DND-41 (cell line): ENCODE measurements around the gene PPIF.

Source experiments
- ATAC-seq: fragments of 200-7000 bp; cut with Tn5 transposase; 3 replicates; pipeline ENCODE4 v1.9.1; 2021; ENCODE audit warnings: low read depth; ENCODE audit not compliant: insufficient read depth
- DNase-seq: peaks from one replicate; pipeline ENCODE4 v3.0.0-alpha.2; 2020
- H2AFZ ChIP-seq: 2 replicates; pipeline ENCODE4 v1.6.0; 2012; ENCODE audit warnings: low read depth, low read length
- H3K27ac ChIP-seq: 2 replicates; pipeline ENCODE4 v1.5.1; 2012; ENCODE audit warnings: low read length, inconsistent platforms
- H3K27me3 ChIP-seq: fragments of 200-600 bp; sonication (generic); 2 replicates; pipeline ENCODE4 v1.6.0; 2012; ENCODE audit warnings: low read length, mild to moderate bottlenecking, inconsistent platforms; ENCODE audit not compliant: insufficient read depth, poor library complexity
- H3K36me3 ChIP-seq: 2 replicates; pipeline ENCODE4 v1.5.1; 2012; ENCODE audit warnings: low read length, inconsistent platforms; ENCODE audit not compliant: insufficient read depth
- H3K4me1 ChIP-seq: 2 replicates; pipeline ENCODE4 v1.5.1; 2012; ENCODE audit warnings: mild to moderate bottlenecking, low read length; ENCODE audit not compliant: insufficient read depth
- H3K4me2 ChIP-seq: 2 replicates; pipeline ENCODE4 v1.6.0; 2012; ENCODE audit warnings: mild to moderate bottlenecking, moderate library complexity, low read length, inconsistent platforms; ENCODE audit not compliant: insufficient read depth
- H3K4me3 ChIP-seq, 2 experiments: fragments of 200-600 bp in 1 of 2; shearing (Covaris generic) in 1 of 2; 2 replicates each; pipeline ENCODE4 v1.5.1; 2012 to 2016; ENCODE audit warnings: inconsistent platforms in 2 of 2, low read length in 2 of 2, mild to moderate bottlenecking in 2 of 2, low read depth in 1 of 2, moderate library complexity in 1 of 2
- H3K79me2 ChIP-seq: 2 replicates; pipeline ENCODE4 v1.6.0; 2012; ENCODE audit warnings: low read length, inconsistent platforms; ENCODE audit not compliant: insufficient read depth
- H3K9ac ChIP-seq: 2 replicates; pipeline ENCODE4 v1.6.0; 2012; ENCODE audit warnings: low read depth, mild to moderate bottlenecking, inconsistent platforms, low read length, moderate library complexity
- H3K9me3 ChIP-seq: 2 replicates; pipeline ENCODE4 v1.5.1; 2012; ENCODE audit warnings: low read length, moderate library complexity, mild to moderate bottlenecking, inconsistent platforms; ENCODE audit not compliant: insufficient read depth, severe bottlenecking
- H4K20me1 ChIP-seq: 2 replicates; pipeline ENCODE4 v1.6.0; 2012; ENCODE audit warnings: low read length; ENCODE audit not compliant: insufficient read depth
- CTCF ChIP-seq: IDR thresholded peaks from 2 replicates; pipeline ENCODE4 v1.5.1; 2012; ENCODE audit warnings: borderline replicate concordance, low read length, moderate library complexity, mild to moderate bottlenecking; ENCODE audit not compliant: poor library complexity, severe bottlenecking; ENCODE audit errors: extremely low read depth
- EZH2 ChIP-seq: IDR thresholded peaks from 3 replicates; pipeline ENCODE4 v1.6.1; 2012; ENCODE audit warnings: borderline replicate concordance, low read depth, mild to moderate bottlenecking, moderate library complexity, low read length, inconsistent platforms; ENCODE audit not compliant: severe bottlenecking

PPIF gene

DNA sequence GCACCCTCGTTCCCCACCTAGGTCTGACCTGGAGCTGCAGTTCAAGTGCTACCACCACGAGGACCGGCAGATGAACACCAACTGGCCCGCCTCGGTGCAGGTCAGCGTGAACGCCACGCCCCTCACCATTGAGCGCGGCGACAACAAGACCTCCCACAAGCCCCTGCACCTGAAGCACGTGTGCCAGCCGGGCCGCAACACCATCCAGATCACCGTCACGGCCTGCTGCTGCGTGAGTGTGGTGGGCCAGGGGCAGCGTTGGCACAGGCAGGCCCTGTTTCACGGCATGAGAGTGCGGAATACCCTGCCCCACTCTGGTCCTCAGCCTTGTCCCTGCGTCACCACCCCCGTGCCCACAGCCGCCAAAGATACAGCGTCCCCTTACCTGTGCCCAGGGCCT, 46.6 kb upstream of the PPIF start:
- H3K36me3 ChIP-seq = peaks cover 91% of the 10 kb centered on the region
- TF ChIP-seq EZH2 (no peak), CTCF (no peak)
- no peaks in the 10 kb centered on the region for H3K79me2 ChIP-seq
- no peak overlapping the region for H2AFZ ChIP-seq
- no peaks in the 10 kb centered on the region for H3K4me1 ChIP-seq
- H3K9me3 ChIP-seq = no peaks in the 10 kb centered on the region
- no peaks in the 10 kb centered on the region for H3K27me3 ChIP-seq
- no peak for ATAC-seq
- H3K27ac ChIP-seq = no peak overlapping the region
- DNase-seq = no peak
- no peak overlapping the region for H3K4me2 ChIP-seq
- H4K20me1 ChIP-seq = peaks cover 31% of the 10 kb centered on the region
- H3K9ac ChIP-seq = no peak overlapping the region
- H3K4me3 ChIP-seq = no peak overlapping the region

GRCh38 chr10:79301754-79302530, 45.3 kb upstream of the PPIF start:
- Histone ChIP-seq H3K36me3 (peaks cover 93% of the 10 kb centered on the region), H3K4me1 (no peaks in the 10 kb centered on the region), H3K27ac (no peak overlapping the region), H4K20me1 (peaks cover 38% of the 10 kb centered on the region), H3K79me2 (no peaks in the 10 kb centered on the region), H3K9me3 (no peaks in the 10 kb centered on the region), H2AFZ (no peak overlapping the region), H3K4me2 (no peak overlapping the region), H3K9ac (no peak overlapping the region), H3K4me3 (no peak overlapping the region), H3K27me3 (no peaks in the 10 kb centered on the region)
- no peak for TF ChIP-seq CTCF
- no peak for TF ChIP-seq EZH2
- no peak for DNase-seq
- no peak for ATAC-seq

DNA sequence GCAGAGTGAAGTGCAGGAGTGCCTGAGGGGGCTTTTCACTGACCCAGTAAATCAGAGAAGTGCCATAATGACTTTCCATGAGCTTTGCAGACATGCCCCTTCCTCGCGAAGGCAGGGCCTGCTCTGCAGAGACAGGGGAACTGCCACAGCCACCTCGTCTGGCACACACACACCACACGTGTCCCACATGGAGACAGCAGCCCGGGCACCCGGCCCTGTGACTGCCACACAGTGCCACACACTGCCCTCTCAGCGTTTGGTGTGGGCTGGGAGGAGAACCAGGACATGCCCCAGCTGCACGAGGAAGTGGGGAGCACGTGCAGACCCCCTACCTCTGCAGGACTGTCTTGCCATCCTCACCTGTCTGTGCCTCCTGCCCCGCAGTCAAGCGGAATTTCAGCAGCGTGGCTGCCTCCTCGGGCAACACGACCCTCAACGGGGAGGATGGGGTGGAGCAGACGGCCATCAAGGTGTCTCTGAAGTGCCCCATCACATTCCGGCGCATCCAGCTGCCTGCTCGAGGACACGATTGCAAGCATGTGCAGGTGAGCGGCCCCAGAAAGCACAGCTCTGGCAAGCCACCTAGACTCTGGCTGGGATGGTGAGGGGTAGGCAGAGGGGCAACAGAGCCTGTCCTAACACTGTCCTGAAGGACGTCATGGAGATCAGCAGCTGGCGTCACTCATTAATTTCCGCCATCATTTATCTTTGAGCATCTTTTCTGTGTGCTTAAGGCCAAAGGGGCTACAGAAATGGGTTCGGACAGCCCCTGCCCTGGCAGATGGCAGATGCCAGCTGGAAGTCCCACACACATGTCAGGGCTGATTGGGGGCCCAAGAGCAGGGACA, 43.4 kb upstream of the PPIF start:
- no peak for TF ChIP-seq CTCF
- TF ChIP-seq EZH2 = no peak
- no peak for ATAC-seq
- H3K36me3 ChIP-seq = peaks cover 96% of the 10 kb centered on the region

More for the DNA sequence above, 43.4 kb upstream of the PPIF start:
- Histone ChIP-seq H3K79me2 (no peaks in the 10 kb centered on the region), H3K9me3 (no peaks in the 10 kb centered on the region), H3K27me3 (no peaks in the 10 kb centered on the region), H3K27ac (no peak overlapping the region), H2AFZ (no peak overlapping the region), H4K20me1 (peaks cover 40% of the 10 kb centered on the region), H3K4me3 (no peak overlapping the region), H3K9ac (no peak overlapping the region), H3K4me1 (no peaks in the 10 kb centered on the region), H3K4me2 (no peak overlapping the region)
- no peak for DNase-seq
